Endothelial cell of umbilical vein (primary cell): ENCODE data around the gene LCNL1. TPM values are rescaled to one million over a fixed set of nuclear protein-coding genes. Genes with fewer than 3 reads are reported as not detected.

Experiments
- BruUV-seq: library from RNA; stranded (reverse); fragments of 400-500 nt; replicated peaks from 2 replicates; lab custom pipeline; 2021; lab: Mats Ljungman, UMichigan
- CTCF ChIA-PET: fragments of 300-600, 350-600 bp; sonication (Branson Sonifier 250); formaldehyde crosslinking; loops from one replicate; lab custom pipeline; 2021; ENCODE audit warnings: antibody characterized with exemption, inconsistent platforms; lab: Charles Lee
- POLR2A ChIA-PET: fragments of 300-600, 350-600 bp; sonication (Branson Sonifier 250); formaldehyde crosslinking; loops from one replicate; lab custom pipeline; 2021; ENCODE audit warnings: antibody characterized with exemption, inconsistent platforms; lab: Charles Lee
- DNase-seq: peaks from one replicate; pipeline ENCODE4 v3.0.0-alpha.2; 2011; ENCODE audit warnings: low read depth, low spot score
- FAIRE-seq: peaks from 2 replicates; lab custom pipeline; 2011; peaks lifted over from hg19 to GRCh38; lab: Jason Lieb, UNC
- H2AFZ ChIP-seq: 2 replicates; pipeline ENCODE4 v1.6.0; 2012; ENCODE audit warnings: low read depth, low read length, control low read depth, inconsistent platforms
- H3K27ac ChIP-seq: 2 replicates; pipeline ENCODE4 v1.5.1; 2011; ENCODE audit warnings: low read depth, mild to moderate bottlenecking, control low read depth, low read length, moderate library complexity; ENCODE audit not compliant: insufficient read depth
- H3K27me3 ChIP-seq, 2 experiments: 2 replicates each; pipeline versions ENCODE4 v1.6.0 to v1.6.1; 2011; ENCODE audit warnings: low read length in 2 of 2, mixed read lengths in 1 of 2; ENCODE audit not compliant: control insufficient read depth in 2 of 2, insufficient read depth in 2 of 2
- H3K36me3 ChIP-seq, 2 experiments: 2 replicates in 1 of 2; 3 replicates in 1 of 2; pipeline ENCODE4 v1.5.1; 2011; ENCODE audit warnings: low read length in 2 of 2, mild to moderate bottlenecking in 1 of 2, moderate library complexity in 1 of 2; ENCODE audit not compliant: control insufficient read depth in 2 of 2, insufficient read depth in 2 of 2; ENCODE audit errors: extremely low read depth in 1 of 2
- H3K4me1 ChIP-seq: 3 replicates; pipeline ENCODE4 v1.5.1; 2011; ENCODE audit warnings: mild to moderate bottlenecking, low read length; ENCODE audit not compliant: control insufficient read depth, insufficient read depth; ENCODE audit errors: extremely low read depth
- H3K4me2 ChIP-seq: 2 replicates; pipeline ENCODE4 v1.6.1; 2011; ENCODE audit warnings: low read length, control low read depth, mixed read lengths; ENCODE audit not compliant: insufficient read depth
- H3K4me3 ChIP-seq, 3 experiments: fragments of 200-600 bp in 1 of 3; sonication (generic), shearing (Covaris generic) in 1 of 3; replicated peaks in 1 of 3; 2 replicates each; pipeline ENCODE4 v1.5.1; 2011 to 2016; ENCODE audit warnings: control low read depth in 3 of 3, low read length in 3 of 3, mild to moderate bottlenecking in 2 of 3, inconsistent platforms in 1 of 3, low read depth in 1 of 3, moderate library complexity in 1 of 3; ENCODE audit not compliant: insufficient read depth in 1 of 3
- H3K79me2 ChIP-seq: 2 replicates; pipeline ENCODE4 v1.6.0; 2012; ENCODE audit warnings: low read length, inconsistent platforms; ENCODE audit not compliant: control insufficient read depth, insufficient read depth
- H3K9ac ChIP-seq: replicated peaks from 2 replicates; pipeline ENCODE3; 2011; ENCODE audit warnings: low read length, control low read depth; ENCODE audit not compliant: insufficient read depth; ENCODE audit errors: extremely low read depth
- H3K9me1 ChIP-seq: replicated peaks from 3 replicates; pipeline ENCODE4 v1.6.0; 2011; ENCODE audit warnings: mild to moderate bottlenecking, low read length; ENCODE audit not compliant: control insufficient read depth, insufficient read depth; ENCODE audit errors: extremely low read depth
- H3K9me3 ChIP-seq: replicated peaks from 2 replicates; pipeline ENCODE4 v1.5.1; 2012; ENCODE audit warnings: low read length, inconsistent platforms; ENCODE audit not compliant: control insufficient read depth, insufficient read depth
- H4K20me1 ChIP-seq: replicated peaks from 2 replicates; pipeline ENCODE3; 2011; ENCODE audit warnings: mild to moderate bottlenecking, low read length; ENCODE audit not compliant: control insufficient read depth, insufficient read depth; ENCODE audit errors: extremely low read depth
- CTCF ChIP-seq, 2 donors: IDR thresholded peaks; 1 replicate in 1 of 2; 2 replicates in 1 of 2; pipeline ENCODE4 v1.5.1; 2011; ENCODE audit warnings: low read length in 2 of 2, mild to moderate bottlenecking in 2 of 2, moderate library complexity in 2 of 2, control low read depth in 1 of 2, inconsistent platforms in 1 of 2, low read depth in 1 of 2; ENCODE audit not compliant: insufficient read depth in 1 of 2; ENCODE audit errors: extremely low read depth in 1 of 2
- EZH2 ChIP-seq: IDR thresholded peaks from 2 replicates; pipeline ENCODE4 v1.6.1; 2012; ENCODE audit warnings: borderline replicate concordance, low read depth, mild to moderate bottlenecking, moderate library complexity, low read length, inconsistent platforms; ENCODE audit not compliant: severe bottlenecking
- FOS ChIP-seq: IDR thresholded peaks from 2 replicates; pipeline ENCODE4 v1.6.1; 2011; ENCODE audit warnings: mild to moderate bottlenecking, low read length, moderate library complexity, borderline replicate concordance; ENCODE audit not compliant: insufficient read depth
- GATA2 ChIP-seq: IDR thresholded peaks from 2 replicates; pipeline ENCODE4 v1.7.0; 2011; ENCODE audit warnings: low read depth, mild to moderate bottlenecking, moderate library complexity, mixed read lengths, low read length; ENCODE audit not compliant: insufficient read length, insufficient read depth
- JUN ChIP-seq: IDR thresholded peaks from 2 replicates; pipeline ENCODE4 v1.6.1; 2011; ENCODE audit warnings: borderline replicate concordance, low read depth; ENCODE audit not compliant: insufficient read length, insufficient read depth
- MAX ChIP-seq: IDR thresholded peaks from 2 replicates; pipeline ENCODE4 v1.6.1; 2011; ENCODE audit not compliant: insufficient read depth, insufficient read length
- MYC ChIP-seq: IDR thresholded peaks from one replicate; pipeline ENCODE4 v1.6.1; 2011; ENCODE audit warnings: mild to moderate bottlenecking, low read depth, low read length
- POLR2A ChIP-seq: IDR thresholded peaks from 2 replicates; pipeline ENCODE4 v1.6.1; 2012; ENCODE audit warnings: low read depth, mild to moderate bottlenecking, control low read depth, low read length
- POLR2AphosphoS5 ChIP-seq: IDR thresholded peaks from 2 replicates; pipeline ENCODE4 v1.6.1; 2012; ENCODE audit warnings: low read depth, mild to moderate bottlenecking, control low read depth, low read length, moderate library complexity; ENCODE audit not compliant: insufficient read depth
- dilution Hi-C: fragments of 300-500 bp; cut with MboI; formaldehyde crosslinking; loops from one replicate; pipeline ENCODE4 v1.15.0; 2019; ENCODE audit warnings: low sequenced_read_pairs; ENCODE audit not compliant: extremely low pct_ligation_motif_present
- intact Hi-C: fragments of 100-400 bp; cut with micrococcal nuclease; formaldehyde crosslinking; loops from one replicate; pipeline ENCODE4 v1.10.0; 2022
- polyA plus RNA-seq, 4 experiments: library from polyadenylated mRNA; depleted of rRNA in 3 of 4; stranded (reverse) in 3 of 4; unstranded in 1 of 4; fragments of >200 nt; gene quantifications; 2 replicates each; pipeline versions ENCODE4 v1.2.1 to v1.2.3, GENCODE V29; 2011 to 2012; ENCODE audit warnings: missing spikeins in 1 of 4
- total RNA-seq: library from RNA; stranded (reverse); gene quantifications from 2 replicates; pipeline ENCODE4 v1.2.3, GENCODE V29; 2021

Gene LCNL1
- total and polyA plus RNA-seq, 2 donors (not counting 3 experiments of a cell fraction or from before 2014, with no cell fraction given) = not detected

DNA sequence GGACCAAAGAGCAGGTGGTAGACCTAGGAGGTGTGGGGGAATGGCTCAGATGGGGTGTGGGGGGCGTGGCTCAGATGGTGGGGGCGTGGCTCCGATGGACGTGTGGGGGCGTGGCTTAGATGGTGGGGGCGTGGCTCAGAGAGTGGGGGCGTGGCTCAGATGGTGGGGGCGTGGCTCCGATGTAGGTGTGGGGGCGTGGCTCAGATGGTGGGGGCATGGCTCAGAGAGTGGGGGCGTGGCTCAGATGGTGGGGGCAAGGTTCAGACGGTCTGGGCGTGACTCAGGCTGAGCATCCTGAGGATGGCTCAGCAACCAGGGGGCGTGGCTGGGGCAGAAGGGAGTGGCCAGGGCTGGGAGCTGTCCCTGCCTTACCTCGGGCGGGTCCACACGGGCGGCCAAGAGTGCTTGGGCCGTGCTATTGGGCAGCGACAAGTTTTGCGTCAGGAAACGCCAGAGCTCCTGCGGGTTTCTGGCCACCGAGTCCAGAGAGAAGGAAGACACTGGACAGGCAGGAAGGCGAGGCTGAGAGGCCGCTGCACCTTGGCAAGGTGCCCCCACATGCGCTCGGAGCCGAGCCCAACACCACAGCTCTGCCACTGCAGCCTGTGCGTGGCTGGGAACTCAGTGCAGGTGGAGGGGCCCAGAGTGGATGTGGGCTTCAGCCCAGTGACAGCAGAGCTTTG is 39.3 kb downstream of the LCNL1 start:
- peaks cover under 1% of the 10 kb centered on the region for H3K4me1 ChIP-seq
- FAIRE-seq (peak; percentile 38), DNase-seq (peak; percentile 61)
- no peak overlapping the region for H2AFZ ChIP-seq
- H3K9me3 ChIP-seq = no peaks in the 10 kb centered on the region
- no peaks in the 10 kb centered on the region for H3K79me2 ChIP-seq
- ChIA-PET CTCF (interaction anchor here (1.4 to 1.8 kb wide), 3 partner anchors 7 to 25 kb away, joined by 3 to 17 read pairs (median 4); no protein-coding TSS in a partner anchor), POLR2A (no interaction called here)
- H3K36me3 ChIP-seq = no peaks in the 10 kb centered on the region
- no peak overlapping the region for H3K4me2 ChIP-seq
- intact Hi-C loops = no loop called here
- H3K9me1 ChIP-seq = no peaks in the 10 kb centered on the region
- H3K27ac ChIP-seq = no peak overlapping the region
- H3K9ac ChIP-seq = no peak overlapping the region
- H4K20me1 ChIP-seq = no peaks in the 10 kb centered on the region
- BruUV-seq = no TSS peak
- no peaks in the 10 kb centered on the region for H3K27me3 ChIP-seq
- TF ChIP-seq CTCF (IDR thresholded peaks at IDR 0.05; ENCODE audit: extremely low read depth in 1 of 2, insufficient read depth in 1 of 2, low read depth in 1 of 2, low read length in 2 of 2) = no peak
- no peak for TF ChIP-seq EZH2
- no peak for TF ChIP-seq GATA2
- TF ChIP-seq MYC = no peak
- TF ChIP-seq JUN = no peak
- TF ChIP-seq FOS = no peak
- TF ChIP-seq POLR2AphosphoS5 = no peak
- no peak for TF ChIP-seq MAX
- no peak for TF ChIP-seq POLR2A
- no peak overlapping the region for H3K4me3 ChIP-seq
- dilution Hi-C loops = no loop called here
